ENCODE data around the gene SDSL. TPM values are rescaled to one million over a fixed set of nuclear protein-coding genes. Genes with fewer than 3 reads are reported as not detected.

SDSL gene
- total and polyA plus RNA-seq, 10 of the 15 experiments (the other 5 are each of a cell fraction or from before 2014, with no cell fraction given), result 0.18 to 4.4 (median 1.0) TPM

DNA sequence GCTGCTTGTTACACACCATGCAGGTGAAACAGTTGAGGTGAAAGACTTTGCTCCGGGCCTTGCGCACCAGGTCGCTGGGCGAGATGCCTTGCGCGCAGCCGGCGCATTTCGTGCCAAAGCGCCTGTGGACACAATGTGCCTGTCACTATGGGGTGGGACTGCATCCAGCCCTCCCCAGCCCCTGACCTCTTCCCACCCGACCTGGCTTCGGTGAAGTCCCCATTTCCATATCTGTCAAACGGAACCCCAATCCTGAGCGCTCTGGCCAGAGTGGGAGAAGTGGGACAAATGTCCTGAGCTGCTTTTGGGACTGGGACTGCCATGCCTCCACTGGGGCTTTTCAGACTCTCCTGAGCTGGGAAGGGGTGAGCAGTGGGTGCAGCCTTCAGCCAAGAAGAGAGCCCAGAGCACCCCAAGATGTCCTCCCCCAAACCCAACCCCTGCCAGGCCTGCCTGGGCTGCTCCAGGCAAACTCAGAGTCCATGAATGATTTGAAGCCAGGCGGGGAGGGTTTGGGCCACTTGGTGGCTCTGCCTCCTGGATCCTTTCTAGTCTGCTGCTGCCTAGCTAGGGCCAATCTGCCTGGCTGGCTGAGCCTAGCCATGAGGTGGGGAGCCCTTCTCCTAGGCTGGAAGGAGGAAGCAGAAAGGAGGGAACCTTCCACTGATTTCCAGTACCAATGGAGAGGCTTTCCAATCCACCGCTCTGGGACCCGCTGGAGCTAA is 47.2 kb downstream of the SDSL start (continued):
- TF ChIP-seq FOS (IDR thresholded peaks at IDR 0.05; ENCODE audit: borderline replicate concordance, extremely low read depth, insufficient read length), result no peak

DNA sequence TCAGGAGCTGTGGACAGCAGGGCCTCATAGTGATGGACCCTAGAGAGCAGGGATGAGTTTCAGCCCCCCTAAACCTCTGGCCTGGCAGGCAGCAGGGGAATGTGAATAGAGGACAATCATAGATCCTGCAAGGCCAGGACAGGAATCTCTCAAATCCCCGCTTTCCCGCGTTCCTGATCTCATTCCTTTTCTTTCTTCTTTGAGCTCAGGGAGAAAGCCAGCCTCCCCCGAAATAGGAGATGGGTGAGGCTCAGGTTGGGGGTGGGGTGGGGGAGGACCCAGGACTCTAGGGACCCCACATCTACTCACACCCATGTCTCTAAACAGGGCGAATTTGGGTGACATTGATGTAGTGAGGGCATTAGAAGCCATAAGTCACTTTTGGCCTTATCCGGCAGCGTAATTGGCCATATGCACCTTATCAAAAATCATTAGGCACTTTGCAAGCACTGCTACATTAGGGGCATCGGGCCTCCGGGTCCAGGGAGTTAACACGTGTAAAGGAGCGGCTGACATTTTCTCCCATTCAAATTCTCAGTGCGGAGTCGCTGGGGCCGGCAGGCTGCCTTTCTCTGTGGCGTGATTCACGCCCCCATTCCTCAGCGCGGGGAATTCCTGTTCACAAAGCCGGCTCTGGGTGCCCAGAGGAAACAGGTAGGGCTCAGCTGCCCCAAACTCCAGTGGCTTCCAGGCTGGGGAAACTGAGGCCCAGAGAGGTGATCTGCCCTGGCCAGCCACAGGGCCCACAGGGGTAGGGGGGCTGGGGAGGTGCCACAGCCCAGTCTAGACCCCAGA is 48.0 kb downstream of the SDSL start:
- H3K4me3 ChIP-seq, result no peak overlapping the region
- ChIA-PET CTCF (interaction anchor here (1.4 kb wide), 1 partner anchor 14 kb away, joined by 4 read pairs; no protein-coding TSS in a partner anchor), RAD21 (ENCODE audit: unreplicated experiment) (no interaction called here), SMC1A (ENCODE audit: uncharacterized antibody, unreplicated experiment) (no interaction called here), POLR2A (no interaction called here)
- FAIRE-seq (no peak), ATAC-seq (no peak; the same call in 2 of the 3 replicates), DNase-seq (ENCODE audit: low read depth, low spot score) (no peak)
- no peaks in the 10 kb centered on the region for H3K36me3 ChIP-seq (ENCODE audit: control insufficient read depth in 2 of 2, insufficient read depth in 2 of 2, low read length in 1 of 2)
- H3K27ac ChIP-seq (ENCODE audit: control insufficient read depth, insufficient read depth), result no peak overlapping the region
- no peak overlapping the region for H3K9ac ChIP-seq (ENCODE audit: control insufficient read depth, insufficient read depth, low read length)
- no peaks in the 10 kb centered on the region for H3K79me2 ChIP-seq (ENCODE audit: control insufficient read depth, insufficient read depth, low read length)
- intact Hi-C loops (cut with micrococcal nuclease; ENCODE audit: unreplicated experiment) (no loop called here), in situ Hi-C loops (cut with MboI) (no loop called here)
- no TSS peak for BruUV-seq (replicated peaks)
- no peaks in the 10 kb centered on the region for H4K20me1 ChIP-seq (ENCODE audit: control insufficient read depth, insufficient read depth)
- H3K4me1 ChIP-seq (ENCODE audit: control insufficient read depth, insufficient read depth, low read length), result no peaks in the 10 kb centered on the region
- WGBS (ENCODE audit: insufficient coverage, insufficient replicate concordance, low lambda C conversion rate, missing lambda C conversion rate), result 8% methylated on average over 19 of the region's 19 CpGs
- H2AFZ ChIP-seq (ENCODE audit: control insufficient read depth, low read depth, low read length), result no peak overlapping the region
- peaks cover 34 to 41% of the 10 kb centered on the region in 2 experiments for H3K27me3 ChIP-seq (replicated peaks in 1 of 2; ENCODE audit: control insufficient read depth in 2 of 2, insufficient read depth in 2 of 2, low read length in 1 of 2)
- no peaks in the 10 kb centered on the region for H3K9me3 ChIP-seq (replicated peaks; ENCODE audit: control insufficient read depth, insufficient read depth, low read length)
- H3K4me2 ChIP-seq (ENCODE audit: control insufficient read depth, insufficient read depth), result no peak overlapping the region
- no peak for TF ChIP-seq ESRRA (IDR thresholded peaks at IDR 0.05; ENCODE audit: low read length)
- no peak for TF ChIP-seq STAT3 (IDR thresholded peaks at IDR 0.05; ENCODE audit: low read depth, low read length)
- TF ChIP-seq, protein P1, sequence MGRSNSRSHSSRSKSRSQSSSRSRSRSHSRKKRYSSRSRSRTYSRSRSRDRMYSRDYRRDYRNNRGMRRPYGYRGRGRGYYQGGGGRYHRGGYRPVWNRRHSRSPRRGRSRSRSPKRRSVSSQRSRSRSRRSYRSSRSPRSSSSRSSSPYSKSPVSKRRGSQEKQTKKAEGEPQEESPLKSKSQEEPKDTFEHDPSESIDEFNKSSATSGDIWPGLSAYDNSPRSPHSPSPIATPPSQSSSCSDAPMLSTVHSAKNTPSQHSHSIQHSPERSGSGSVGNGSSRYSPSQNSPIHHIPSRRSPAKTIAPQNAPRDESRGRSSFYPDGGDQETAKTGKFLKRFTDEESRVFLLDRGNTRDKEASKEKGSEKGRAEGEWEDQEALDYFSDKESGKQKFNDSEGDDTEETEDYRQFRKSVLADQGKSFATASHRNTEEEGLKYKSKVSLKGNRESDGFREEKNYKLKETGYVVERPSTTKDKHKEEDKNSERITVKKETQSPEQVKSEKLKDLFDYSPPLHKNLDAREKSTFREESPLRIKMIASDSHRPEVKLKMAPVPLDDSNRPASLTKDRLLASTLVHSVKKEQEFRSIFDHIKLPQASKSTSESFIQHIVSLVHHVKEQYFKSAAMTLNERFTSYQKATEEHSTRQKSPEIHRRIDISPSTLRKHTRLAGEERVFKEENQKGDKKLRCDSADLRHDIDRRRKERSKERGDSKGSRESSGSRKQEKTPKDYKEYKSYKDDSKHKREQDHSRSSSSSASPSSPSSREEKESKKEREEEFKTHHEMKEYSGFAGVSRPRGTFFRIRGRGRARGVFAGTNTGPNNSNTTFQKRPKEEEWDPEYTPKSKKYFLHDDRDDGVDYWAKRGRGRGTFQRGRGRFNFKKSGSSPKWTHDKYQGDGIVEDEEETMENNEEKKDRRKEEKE (IDR thresholded peaks at IDR 0.05), result no peak
- TF ChIP-seq HDGF (IDR thresholded peaks at IDR 0.05), result no peak
- no peak for TF ChIP-seq YY1 (IDR thresholded peaks at IDR 0.05; ENCODE audit: low read depth, low read length)
- TF ChIP-seq SRF (IDR thresholded peaks at IDR 0.05; ENCODE audit: low read depth in 2 of 2, low read length in 2 of 2), result no peak
- TF ChIP-seq EP300 (IDR thresholded peaks at IDR 0.05; ENCODE audit: borderline replicate concordance in 1 of 2, control insufficient read depth in 1 of 2, low read depth in 2 of 2, low read length in 2 of 2), result no peak
- no peak for TF ChIP-seq ZZZ3 (IDR thresholded peaks at IDR 0.05; ENCODE audit: control insufficient read depth, insufficient read length, low read depth)
- TF ChIP-seq, protein P2, sequence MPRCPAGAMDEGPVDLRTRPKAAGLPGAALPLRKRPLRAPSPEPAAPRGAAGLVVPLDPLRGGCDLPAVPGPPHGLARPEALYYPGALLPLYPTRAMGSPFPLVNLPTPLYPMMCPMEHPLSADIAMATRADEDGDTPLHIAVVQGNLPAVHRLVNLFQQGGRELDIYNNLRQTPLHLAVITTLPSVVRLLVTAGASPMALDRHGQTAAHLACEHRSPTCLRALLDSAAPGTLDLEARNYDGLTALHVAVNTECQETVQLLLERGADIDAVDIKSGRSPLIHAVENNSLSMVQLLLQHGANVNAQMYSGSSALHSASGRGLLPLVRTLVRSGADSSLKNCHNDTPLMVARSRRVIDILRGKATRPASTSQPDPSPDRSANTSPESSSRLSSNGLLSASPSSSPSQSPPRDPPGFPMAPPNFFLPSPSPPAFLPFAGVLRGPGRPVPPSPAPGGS (IDR thresholded peaks at IDR 0.05; ENCODE audit: borderline replicate concordance, insufficient read depth, low read depth, low read length, poor library complexity, severe bottlenecking), result no peak
- TF ChIP-seq, protein P3, sequence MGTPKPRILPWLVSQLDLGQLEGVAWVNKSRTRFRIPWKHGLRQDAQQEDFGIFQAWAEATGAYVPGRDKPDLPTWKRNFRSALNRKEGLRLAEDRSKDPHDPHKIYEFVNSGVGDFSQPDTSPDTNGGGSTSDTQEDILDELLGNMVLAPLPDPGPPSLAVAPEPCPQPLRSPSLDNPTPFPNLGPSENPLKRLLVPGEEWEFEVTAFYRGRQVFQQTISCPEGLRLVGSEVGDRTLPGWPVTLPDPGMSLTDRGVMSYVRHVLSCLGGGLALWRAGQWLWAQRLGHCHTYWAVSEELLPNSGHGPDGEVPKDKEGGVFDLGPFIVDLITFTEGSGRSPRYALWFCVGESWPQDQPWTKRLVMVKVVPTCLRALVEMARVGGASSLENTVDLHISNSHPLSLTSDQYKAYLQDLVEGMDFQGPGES (IDR thresholded peaks at IDR 0.05), result no peak
- TF ChIP-seq YBX1 (IDR thresholded peaks at IDR 0.05), result no peak
